Nucleus accumbens (tissue), 56 donors: Measurements from ENCODE around the gene KRT9.
A peak's percentile ranks its signal among the peaks of the same experiment; 100 is the strongest.
"Not testable (repeated sequence)": the region's sequence is repeated elsewhere in the genome, so short reads cannot be mapped to it uniquely, and the experiment has no call there.

ENCODE experiments used
- DNase-seq, 56 donors: peaks; one replicate each; lab custom pipeline; 2025; lab: John Stamatoyannopoulos, UW

Gene KRT9, protein sequence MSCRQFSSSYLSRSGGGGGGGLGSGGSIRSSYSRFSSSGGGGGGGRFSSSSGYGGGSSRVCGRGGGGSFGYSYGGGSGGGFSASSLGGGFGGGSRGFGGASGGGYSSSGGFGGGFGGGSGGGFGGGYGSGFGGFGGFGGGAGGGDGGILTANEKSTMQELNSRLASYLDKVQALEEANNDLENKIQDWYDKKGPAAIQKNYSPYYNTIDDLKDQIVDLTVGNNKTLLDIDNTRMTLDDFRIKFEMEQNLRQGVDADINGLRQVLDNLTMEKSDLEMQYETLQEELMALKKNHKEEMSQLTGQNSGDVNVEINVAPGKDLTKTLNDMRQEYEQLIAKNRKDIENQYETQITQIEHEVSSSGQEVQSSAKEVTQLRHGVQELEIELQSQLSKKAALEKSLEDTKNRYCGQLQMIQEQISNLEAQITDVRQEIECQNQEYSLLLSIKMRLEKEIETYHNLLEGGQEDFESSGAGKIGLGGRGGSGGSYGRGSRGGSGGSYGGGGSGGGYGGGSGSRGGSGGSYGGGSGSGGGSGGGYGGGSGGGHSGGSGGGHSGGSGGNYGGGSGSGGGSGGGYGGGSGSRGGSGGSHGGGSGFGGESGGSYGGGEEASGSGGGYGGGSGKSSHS

DNA sequence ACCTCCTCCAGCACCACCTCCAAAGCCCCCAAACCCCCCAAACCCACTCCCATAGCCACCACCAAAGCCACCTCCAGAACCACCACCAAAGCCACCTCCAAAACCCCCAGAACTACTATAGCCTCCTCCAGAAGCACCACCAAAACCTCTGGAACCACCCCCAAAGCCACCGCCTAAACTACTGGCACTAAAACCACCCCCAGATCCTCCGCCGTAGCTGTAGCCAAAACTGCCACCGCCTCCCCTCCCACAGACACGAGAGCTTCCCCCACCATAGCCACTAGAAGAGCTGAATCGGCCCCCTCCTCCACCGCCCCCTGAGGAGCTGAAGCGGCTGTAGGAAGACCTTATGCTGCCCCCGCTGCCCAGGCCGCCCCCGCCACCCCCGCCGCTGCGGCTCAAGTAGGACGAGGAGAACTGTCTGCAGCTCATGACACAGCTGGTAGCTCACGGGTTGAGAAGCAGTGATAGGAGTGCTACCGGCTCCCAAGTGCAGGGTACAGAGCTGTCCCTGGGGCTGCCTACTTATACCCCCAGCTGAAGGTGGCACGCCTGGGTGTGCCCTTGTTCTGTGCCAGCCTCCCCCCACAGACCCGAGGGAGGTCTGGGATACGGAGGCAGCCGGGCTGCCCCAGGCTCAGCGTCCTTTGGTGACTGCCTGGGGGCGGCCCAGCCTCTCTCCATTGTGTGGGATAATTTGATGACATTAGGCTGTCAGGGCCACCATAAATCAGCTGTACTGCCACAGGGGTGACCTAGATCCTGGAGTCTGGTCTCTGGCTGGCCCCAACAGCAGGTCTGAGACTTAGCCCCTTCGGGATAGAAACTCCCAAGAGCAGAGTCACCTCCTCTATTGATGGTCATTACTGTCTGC, at the start of gene KRT9:
Gene KRT9 (minus strand): TSS at position 499 of the 874 bp plus-strand sequence. CDS start 67 bp downstream, at position 432.
- no peak for DNase-seq

DNA sequence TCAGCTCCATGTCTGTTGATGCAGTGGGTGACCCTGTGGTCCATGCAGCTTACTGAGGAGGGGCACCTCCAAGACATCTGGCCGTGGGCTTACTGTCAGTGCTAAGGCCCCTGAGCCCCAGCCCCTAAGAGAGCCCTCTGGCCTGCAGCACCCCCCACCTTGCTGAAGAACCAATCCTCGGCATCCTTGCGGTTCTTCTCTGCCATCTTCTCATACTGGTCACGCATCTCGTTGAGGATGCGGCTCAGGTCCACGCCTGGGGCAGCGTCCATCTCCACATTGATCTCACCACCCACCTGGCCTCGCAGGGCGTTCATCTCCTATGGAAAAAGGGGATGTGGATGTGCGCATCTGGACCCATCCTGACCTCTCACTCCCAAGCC, 49.6 kb upstream of the KRT9 start:
- not testable (repeated sequence) for DNase-seq

DNA sequence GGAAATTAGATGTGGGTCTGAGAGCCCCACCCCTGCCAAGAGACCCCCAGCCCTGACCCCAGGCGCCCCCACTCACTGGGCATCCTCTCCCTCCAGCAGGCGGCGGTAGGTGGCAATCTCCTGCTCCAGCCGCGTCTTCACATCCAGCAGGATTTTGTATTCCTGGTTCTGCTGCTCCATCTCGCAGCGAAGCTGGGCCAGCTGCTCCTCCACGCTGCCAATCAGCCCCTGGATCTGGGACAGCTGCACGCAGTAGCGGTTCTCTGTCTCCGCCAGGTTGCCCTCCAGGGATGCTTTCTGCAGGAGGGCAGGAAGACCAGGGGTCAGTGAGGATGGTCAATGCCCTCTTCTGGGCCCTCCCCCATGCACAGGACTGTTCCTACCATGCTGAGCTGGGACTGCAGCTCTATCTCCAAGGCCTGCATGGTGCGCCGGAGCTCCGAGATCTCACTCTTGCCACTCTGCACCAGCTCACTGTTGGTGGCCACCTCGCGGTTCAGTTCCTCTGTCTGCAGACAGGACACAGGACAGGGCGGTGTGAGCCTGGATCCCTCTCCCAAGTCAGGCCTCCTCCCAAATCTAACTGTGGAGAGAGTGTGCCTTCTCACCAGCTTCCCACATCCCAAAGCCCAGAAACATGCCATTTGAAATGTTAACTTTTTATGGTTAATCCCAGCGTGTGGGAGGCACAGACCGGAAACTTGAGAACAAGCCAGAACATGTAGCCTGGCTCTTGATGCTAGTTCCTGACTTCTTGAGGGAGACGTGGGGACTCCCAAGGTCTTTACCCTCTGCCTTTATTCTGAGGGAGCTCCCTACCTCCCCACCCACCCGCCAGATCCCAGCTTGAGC, 49.0 kb upstream of the KRT9 start:
- DNase-seq = no peak

DNA sequence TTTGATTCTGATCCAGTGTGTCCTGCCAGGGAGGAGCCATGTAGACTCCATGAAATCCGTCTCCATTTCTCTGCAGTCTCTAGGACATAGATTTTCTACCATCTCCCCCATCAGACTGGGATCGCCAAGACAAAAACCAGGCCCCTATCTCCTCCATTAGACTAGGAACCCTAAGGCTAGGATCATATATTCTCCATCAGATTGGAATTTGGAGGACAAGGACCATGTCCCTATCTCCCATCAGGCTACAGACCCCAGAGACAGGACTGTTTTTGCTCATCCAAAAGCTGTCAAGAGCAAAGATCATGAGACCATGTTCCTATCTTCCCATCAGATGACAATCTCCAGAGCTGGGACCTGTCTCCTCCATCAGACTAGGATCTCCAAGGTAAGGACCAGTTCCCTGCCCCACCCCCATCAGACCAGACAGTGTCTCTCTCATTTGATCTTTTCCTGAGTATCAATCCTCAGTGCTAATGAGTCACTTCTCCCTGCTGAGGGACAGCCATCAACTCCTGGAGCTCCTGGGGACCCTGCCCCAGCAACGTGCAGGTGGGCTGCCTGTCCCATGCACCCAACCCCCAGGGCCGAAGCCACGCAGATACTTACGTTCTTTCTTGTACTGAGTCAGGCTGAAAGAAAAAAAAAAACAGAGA, 48.2 kb upstream of the KRT9 start:
- not testable (repeated sequence) for DNase-seq

DNA sequence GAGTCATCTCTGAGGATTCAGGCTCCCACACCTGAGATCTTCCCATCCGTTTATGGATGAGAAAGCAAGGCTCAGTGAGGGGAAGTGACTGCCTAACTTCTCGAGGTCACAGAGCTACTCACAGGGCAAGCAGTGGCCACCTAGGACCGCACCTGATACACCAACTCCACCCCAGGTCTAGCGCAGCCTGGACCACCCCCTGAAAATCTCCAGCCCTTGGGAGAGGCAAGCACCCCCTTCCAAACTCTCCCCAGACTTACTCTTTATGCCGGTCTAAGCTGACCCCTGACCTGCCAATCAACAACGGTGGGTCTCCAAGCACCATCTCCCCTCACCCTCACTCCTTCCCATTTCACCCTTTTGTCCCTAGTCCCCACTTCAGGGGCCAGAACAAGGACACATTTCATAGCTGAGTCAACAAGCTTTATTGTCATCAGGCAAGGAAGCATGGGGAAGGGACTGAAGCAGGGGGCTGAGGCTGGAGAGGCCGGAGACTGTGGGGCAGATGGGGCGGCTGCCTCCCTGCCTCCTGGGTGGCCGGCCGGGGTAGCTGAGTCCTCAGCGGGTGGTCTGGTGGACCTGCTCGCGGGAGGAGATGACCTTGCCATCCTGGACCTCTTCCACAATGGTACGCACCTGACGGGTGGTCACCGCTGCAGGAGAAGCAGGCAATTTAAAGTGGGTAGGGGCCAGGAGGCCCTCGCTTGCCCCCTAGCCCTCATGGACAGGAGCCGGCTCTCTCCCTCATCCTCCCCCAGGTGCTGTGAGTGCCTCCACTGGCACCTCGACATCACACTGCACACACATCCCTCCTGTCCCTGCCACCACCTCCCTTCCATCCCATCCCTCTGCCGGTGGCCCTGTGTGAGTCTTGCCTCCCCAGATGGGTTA, 47.4 kb upstream of the KRT9 start:
- DNase-seq = peak in 2 of 56 donors; percentile 18 to 72

DNA sequence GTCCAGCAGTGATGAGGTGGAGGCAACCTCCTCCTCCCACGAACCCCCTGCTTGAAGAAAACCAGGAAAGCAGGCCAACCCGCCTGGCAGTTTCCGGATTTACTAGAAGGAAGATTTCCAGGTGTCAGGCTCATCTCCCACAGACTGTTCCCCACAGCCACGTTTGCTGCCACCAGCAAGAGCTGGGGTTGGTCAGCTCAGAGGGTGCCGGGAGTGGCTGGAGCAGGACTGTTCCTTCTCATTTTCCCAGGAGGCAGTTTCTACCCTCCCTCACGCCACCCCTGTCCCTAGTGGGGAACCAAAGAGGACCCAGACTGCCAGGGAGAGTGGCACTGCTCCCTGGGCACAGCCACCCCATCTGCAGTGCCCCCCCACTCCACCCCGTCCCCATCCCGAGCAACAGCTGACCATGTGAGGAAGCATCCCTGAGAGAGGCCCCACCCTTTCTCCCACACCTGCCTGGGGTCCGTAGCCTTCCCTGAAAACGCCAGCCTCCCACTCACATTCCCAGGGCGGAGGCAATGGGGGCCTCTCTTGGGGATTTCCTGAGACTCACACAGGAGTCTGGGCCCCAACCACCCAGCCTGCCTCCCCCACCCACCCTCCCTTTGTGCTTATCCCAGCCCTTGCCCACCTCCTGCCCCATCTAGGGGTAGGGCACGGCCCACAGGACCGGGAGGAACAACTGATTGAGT, 46.6 kb upstream of the KRT9 start:
- DNase-seq = peak in 12 of 56 donors; percentile 1 to 74 (median 19)

DNA sequence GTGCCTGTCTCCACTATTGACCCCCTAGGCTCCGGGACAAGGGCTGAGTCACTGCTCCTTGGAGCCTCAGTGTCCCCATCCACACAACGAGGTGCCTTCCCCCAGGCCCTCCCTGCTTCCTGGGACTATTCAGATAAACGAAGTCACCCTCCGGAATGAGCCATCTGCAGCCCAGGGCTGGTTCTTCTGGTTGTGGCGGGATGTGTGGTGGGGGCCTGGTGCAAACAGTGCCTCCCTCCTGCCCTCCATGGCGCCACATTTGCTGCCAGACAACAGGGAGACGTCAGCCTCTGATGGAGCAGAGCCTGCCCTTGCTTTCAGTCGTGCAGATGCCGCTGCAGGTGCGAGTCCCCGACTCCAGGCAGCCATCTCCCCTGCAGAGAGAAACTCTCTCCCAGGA, 45.8 kb upstream of the KRT9 start:
- no peak for DNase-seq

DNA sequence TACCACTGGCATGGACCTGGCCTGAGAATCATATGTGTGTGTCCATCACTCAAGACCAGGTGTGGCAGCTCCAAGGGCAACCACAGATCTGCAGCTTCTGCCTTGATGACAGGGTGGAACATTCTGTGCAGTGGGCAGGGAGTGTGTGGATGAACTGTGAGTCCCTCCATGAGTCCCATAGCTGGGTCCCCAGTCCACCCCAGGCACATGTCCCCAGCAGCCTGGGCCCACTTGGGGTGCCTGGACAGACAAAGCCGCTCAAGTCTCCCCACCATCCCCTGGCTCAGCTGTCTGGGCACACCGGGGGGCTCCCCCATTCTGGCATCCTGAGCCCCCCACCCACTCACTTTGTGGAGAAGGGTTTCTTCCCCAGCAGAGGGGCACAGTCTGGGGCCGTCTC, 45.3 kb upstream of the KRT9 start:
- DNase-seq = no peak

DNA sequence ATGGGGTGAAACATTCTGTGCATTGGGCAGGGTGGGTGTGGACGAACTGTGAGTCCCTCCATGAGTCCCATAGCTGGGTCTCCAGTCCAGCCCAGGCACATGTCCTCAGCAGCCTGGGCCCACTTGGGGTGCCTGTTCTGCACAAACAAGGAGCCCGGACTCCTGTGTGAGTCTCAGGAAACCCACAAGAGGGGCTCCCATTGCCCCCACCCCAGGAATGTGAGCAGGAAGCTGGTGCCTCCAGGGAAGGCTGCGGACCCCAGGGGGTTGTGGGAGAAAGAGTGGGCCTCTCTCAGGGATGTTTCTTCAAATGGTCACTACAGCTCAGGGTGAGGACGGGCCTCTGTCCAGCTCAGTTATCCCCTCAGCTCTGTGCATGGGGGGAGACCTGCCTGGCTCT, 44.6 kb upstream of the KRT9 start:
- DNase-seq = not testable (repeated sequence)

DNA sequence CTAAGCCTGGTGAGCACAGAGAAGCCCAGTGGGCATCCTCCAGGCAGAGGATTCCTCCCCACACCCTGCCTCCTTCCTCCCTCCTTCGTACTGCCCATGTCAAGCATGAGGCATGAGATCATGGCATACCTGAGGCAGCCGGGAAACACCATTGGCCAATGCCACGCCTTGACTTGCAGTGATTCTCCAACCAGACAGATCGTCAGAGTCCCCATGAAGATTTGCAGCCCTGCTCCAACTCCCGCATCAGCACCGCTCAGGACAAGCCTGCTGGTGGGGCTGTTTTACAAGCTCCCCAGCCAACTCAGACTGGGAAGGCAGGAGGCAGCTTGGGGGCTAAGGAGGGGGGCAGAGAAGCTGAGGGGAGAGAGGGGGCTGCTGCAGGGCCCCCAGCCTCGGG, 43.6 kb upstream of the KRT9 start:
- no peak for DNase-seq

DNA sequence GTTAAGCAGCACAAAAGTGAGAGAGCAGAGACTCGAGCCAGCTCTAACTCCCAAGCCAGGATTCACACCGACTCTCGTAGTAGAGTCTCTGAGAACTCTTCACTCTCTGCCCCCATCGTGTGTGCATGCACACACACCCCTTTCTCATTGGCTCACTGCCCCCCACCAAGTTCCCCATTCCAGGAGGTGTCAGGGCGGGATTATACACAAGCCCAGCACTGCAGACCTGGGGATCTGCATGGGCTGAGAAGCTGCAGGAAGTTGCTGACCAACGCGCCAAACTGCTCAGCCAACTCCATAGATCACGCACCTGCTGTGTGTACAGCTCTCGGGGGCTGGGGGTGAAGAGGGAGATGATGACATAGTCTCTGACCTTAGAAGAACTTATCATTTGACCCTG, 42.9 kb upstream of the KRT9 start:
- not testable (repeated sequence) for DNase-seq

DNA sequence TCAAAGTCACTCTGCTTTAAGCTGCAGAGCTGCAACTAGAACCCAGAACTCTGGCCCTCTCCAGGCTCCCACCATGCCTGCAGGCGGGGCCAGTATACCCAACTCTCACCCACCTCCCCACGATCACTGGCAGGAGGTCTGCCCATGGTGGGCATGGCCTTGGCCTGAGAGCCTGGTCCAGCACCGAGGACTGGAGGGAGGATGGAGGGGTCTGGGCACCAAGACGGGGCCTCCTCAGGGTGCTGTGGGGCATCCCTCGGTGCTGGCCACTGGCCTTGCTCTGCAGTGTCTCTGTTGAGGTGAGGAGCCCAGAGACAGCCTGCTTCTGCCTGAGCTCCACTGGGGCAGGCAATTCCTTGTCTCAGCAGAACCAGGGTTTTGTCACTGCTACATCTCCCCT, 42.2 kb upstream of the KRT9 start:
- no peak for DNase-seq

DNA sequence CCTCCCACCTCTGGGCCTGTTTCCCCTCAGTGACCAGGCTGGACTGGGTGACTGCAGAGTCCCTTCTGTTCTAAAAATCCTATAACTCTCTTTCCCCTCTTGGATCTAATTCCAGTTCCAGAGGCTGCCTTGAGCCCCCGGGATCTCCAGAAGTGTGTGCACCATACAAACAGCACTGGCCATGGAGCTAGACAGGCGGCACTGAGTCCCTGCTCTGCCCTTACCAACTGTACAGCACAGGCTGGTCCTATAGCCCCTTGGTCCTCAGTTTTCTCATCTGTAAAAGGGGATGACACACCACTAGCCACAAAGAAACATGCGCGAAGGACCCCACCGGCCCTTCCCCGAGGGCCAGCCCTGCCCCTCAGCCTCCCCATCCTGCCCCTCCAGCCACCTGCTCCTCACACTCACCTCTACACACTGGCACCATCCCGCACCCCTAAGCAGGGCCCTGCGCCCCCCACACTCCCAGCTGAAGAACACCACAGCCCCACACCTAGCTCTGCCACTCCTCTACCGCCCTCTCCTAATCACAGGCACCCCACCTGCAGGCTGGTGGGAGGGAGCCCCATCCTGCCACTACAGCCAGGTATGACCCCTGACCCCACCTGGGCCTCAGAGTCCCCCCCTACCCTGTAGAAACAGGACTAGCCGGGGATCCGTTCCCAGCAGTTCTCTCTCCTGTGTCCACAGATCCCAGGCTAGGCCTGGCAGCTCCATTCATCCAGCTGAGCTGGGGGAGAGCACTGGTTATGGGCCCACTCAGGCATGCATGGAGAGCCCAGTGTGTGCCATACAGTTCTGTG, 41.6 kb upstream of the KRT9 start:
- DNase-seq = no peak

DNA sequence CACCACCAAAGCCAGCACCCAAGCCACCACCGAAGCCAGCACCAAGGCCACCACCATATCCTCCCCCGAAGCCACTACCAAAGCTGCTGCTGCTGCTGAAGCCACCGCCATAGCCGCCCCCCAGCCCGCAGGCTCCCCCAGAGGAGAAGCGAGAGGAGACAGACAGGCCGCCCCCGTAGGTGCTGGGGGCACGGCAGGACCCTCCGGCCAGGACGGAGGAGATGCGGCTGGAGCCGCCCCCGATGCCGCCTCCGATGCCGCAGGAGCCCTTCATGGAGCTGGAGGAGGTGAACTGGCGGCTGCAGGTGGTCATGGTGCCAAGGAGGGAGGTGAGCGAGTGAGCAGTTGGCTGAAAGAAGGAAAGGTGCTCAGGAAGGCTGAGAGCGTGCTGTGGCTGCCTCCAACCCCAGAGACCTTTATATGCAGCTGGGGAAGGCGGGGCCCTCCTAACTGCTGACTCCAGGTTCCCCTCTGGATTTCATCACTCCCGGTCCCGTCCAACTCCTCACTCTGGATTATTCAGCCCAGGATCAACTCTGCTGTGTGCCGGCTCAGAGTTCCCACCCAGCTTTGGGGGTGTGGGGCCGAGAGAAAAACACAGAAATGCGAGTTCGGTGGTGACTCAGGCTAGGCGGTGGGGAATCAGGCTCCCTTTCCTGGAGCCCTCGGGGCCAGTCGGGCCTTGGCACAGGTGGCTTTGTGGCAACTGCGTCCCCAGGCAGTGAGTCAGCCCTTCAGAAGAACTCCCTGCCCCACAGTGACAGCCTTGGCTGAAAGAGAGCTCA, 40.7 kb upstream of the KRT9 start, which contains the start of gene KRT16:
Gene KRT16 (minus strand): TSS at position 392 of the 785 bp plus-strand sequence. CDS start 79 bp downstream, at position 313.
- not testable (repeated sequence) for DNase-seq

DNA sequence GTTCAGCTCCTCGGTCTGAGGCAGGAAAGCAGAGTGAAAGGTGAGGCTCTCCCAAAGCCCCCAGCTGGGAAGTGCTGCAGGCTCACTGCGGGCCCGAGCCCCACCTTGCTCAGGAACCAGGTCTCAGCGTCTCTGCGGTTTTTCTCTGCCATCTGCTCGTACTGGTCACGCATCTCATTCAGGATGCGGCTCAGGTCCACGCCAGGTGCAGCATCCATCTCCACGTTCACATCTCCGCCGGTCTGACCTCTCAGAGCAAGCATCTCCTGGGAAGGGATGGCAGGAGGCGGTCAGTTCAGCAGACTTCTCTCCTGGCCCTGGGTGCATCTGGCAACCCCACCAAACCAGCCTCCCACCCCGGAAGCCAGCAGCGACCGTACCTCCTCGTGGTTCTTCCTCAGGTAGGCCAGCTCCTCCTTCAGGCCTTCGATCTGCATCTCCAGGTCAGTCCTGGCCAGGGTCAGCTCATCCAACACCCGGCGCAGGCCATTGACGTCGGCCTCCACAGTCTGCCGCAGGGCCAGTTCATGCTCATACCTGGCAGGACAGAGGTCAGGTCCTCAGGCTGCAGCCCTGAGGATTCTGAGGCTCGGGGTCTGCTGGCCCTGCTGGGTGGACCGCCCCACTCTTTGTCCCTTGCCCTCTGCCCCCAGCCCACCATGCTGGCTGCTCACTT, 39.2 kb upstream of the KRT9 start:
- no peak for DNase-seq
